Measurements from ENCODE around the gene UBE2D2. TPM values are rescaled to one million over a fixed set of nuclear protein-coding genes. Genes with fewer than 3 reads are reported as not detected.
A peak's percentile ranks its signal among the peaks of the same experiment; 100 is the strongest.
"Not testable (repeated sequence)": the region's sequence is repeated elsewhere in the genome, so short reads cannot be mapped to it uniquely, and the experiment has no call there.

The UBE2D2 gene
- total and polyA plus RNA-seq, 4 experiments from 2014 or later, result 160 to 411 (median 255) TPM

- Histone ChIP-seq H3K9me3 (ENCODE audit: control insufficient read depth in 1 of 2, low read length in 2 of 2) (no peaks in the 10 kb centered on the region), H3K36me3 (ENCODE audit: insufficient read depth, low read length) (peaks cover 19% of the 10 kb centered on the region), H3K4me3 (ENCODE audit: low read length in 2 of 2) (no peak overlapping the region), H3K27me3 (ENCODE audit: insufficient read depth, low read length) (no peaks in the 10 kb centered on the region), H3K4me1 (ENCODE audit: insufficient read depth, low read length) (peaks cover 24% of the 10 kb centered on the region), H3K27ac (ENCODE audit: low read depth, low read length) (no peak overlapping the region)
- ChIA-PET POLR2A (ENCODE audit: partially characterized antibody) (interaction anchor here (1.2 kb wide), 1 partner anchor 34 kb away, joined by 4 read pairs; no protein-coding TSS in a partner anchor), CTCF (ENCODE audit: partially characterized antibody) (interaction anchor here (0.7 to 1.6 kb wide), 2 partner anchors 8 to 22 kb away, joined by 3 to 8 read pairs; no protein-coding TSS in a partner anchor)
- DNase-seq, result no peak
- H3K36me3 Mint-ChIP-seq, result peaks cover 11 to 41% of the 10 kb centered on the region in 2 donors
- no peaks in the 10 kb centered on the region for H3K9me3 Mint-ChIP-seq
- no peaks in the 10 kb centered on the region for H3K27me3 Mint-ChIP-seq
- H3K4me3 Mint-ChIP-seq, result no peak overlapping the region
- peaks cover 6 to 32% (median 22%) of the 10 kb centered on the region in 4 donors for H3K4me1 Mint-ChIP-seq
- H3K27ac Mint-ChIP-seq, result peak overlapping the region in 6 of 7 donors; percentile 4 to 73 (median 56)
- intact Hi-C loops (cut with micrococcal nuclease), result loop anchor here (5.0 kb wide), 1 partner anchor 35 kb away; no protein-coding TSS in a partner anchor
These were observed 50.8 kb downstream of the UBE2D2 start for GRCh38 chr5:139611703-139612584.

DNA sequence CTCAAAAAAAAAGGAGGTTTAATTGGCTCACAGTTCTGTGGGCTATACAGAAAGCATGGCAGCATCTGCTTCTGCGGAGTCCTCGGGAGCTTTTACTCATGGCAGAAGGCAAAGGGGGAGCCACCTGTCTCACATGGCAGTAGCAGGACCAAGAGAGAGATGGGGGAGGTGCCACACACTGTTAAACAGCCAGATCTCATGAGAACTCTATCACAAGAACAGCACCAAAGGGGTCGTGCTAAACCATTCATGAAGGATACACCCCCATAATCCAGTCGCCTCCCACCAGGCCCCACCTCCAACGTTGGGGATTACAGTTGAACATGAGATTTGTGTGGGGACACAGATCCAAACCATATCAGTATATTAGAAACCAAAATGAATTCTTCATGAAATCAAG is 58.7 kb downstream of the UBE2D2 start:
- H3K27ac ChIP-seq (ENCODE audit: low read depth, low read length), result no peak overlapping the region
- H3K27me3 ChIP-seq (ENCODE audit: insufficient read depth, low read length), result no peaks in the 10 kb centered on the region
- ChIA-PET CTCF (ENCODE audit: partially characterized antibody) (interaction anchor here (0.6 to 1.5 kb wide), 3 partner anchors 9 to 16 kb away, joined by 3 to 4 read pairs (median 4); no protein-coding TSS in a partner anchor), POLR2A (ENCODE audit: partially characterized antibody) (interaction anchor here (1.1 kb wide), 1 partner anchor 56 kb away, joined by 3 read pairs; no protein-coding TSS in a partner anchor)
- peaks cover 0 to 1% (median 0%) of the 10 kb centered on the region in 8 donors for H3K9me3 Mint-ChIP-seq
- H3K4me1 Mint-ChIP-seq, result peaks cover 0 to 4% (median 2%) of the 10 kb centered on the region in 4 donors
- no peaks in the 10 kb centered on the region for H3K27me3 Mint-ChIP-seq
- peaks cover 46 to 66% of the 10 kb centered on the region in 2 donors for H3K36me3 Mint-ChIP-seq
- no peaks in the 10 kb centered on the region for H3K4me1 ChIP-seq (ENCODE audit: insufficient read depth, low read length)
- DNase-seq, result no peak
- peaks cover 52% of the 10 kb centered on the region for H3K36me3 ChIP-seq (ENCODE audit: insufficient read depth, low read length)
- H3K4me3 ChIP-seq (ENCODE audit: low read length in 2 of 2), result no peak overlapping the region
- H3K9me3 ChIP-seq (ENCODE audit: control insufficient read depth in 1 of 2, low read length in 2 of 2), result no peaks in the 10 kb centered on the region
- H3K27ac Mint-ChIP-seq, result peak overlapping the region in 4 of 7 donors; percentile 5 to 35 (median 30)
- no peak overlapping the region for H3K4me3 Mint-ChIP-seq
- intact Hi-C loops (cut with micrococcal nuclease), result no loop called here

DNA sequence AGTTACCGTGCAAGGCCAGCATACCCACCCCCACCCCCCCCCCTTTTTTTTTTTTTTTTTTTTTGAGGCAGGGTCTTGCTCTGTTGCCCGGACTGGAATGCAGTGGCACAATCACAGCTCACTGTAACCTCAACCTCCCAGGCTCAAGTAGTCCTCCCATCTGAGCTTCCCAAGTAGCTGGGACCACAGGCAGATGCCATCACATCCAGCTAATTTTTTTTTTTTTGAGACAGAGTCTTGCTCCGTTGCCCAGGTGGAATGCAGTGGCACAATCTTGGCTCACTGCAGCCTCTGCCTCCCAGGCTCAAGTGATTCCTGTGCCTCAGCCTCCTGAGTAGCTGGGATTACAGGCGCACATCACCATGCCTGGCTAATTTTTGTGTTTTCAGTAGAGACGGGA is 64.3 kb downstream of the UBE2D2 start:
- CTCF ChIA-PET (ENCODE audit: partially characterized antibody), result interaction anchor here (1.2 to 7.5 kb wide), 2 partner anchors 11 to 39 kb away, joined by 4 to 44 read pairs; no protein-coding TSS in a partner anchor

GRCh38 chr5:139630855-139631254 is 69.7 kb downstream of the UBE2D2 start:
- intact Hi-C loops (cut with micrococcal nuclease), result no loop called here
- Histone ChIP-seq H3K4me3 (ENCODE audit: low read length in 2 of 2) (no peak overlapping the region), H3K4me1 (ENCODE audit: insufficient read depth, low read length) (peaks cover 10% of the 10 kb centered on the region), H3K27me3 (ENCODE audit: insufficient read depth, low read length) (no peaks in the 10 kb centered on the region), H3K36me3 (ENCODE audit: insufficient read depth, low read length) (peaks cover 18% of the 10 kb centered on the region), H3K27ac (ENCODE audit: low read depth, low read length) (no peak overlapping the region), H3K9me3 (ENCODE audit: control insufficient read depth in 1 of 2, low read length in 2 of 2) (no peaks in the 10 kb centered on the region)
- POLR2A ChIA-PET (ENCODE audit: partially characterized antibody), result interaction anchor here (1.5 kb wide), 1 partner anchor 65 kb away, joined by 5 read pairs; no protein-coding TSS in a partner anchor
- no peaks in the 10 kb centered on the region for H3K9me3 Mint-ChIP-seq
- CTCF ChIA-PET (ENCODE audit: partially characterized antibody), result interaction anchor here (0.7 to 8.6 kb wide), 9 partner anchors 8 to 220 kb away, joined by 3 to 151 read pairs (median 6); no protein-coding TSS in a partner anchor
- H3K4me3 Mint-ChIP-seq, result no peak overlapping the region
- no peak for DNase-seq
- peaks cover 10 to 27% (median 20%) of the 10 kb centered on the region in 4 donors for H3K4me1 Mint-ChIP-seq
- H3K27me3 Mint-ChIP-seq, result no peaks in the 10 kb centered on the region
- peaks cover 26 to 46% of the 10 kb centered on the region in 2 donors for H3K36me3 Mint-ChIP-seq
- peak overlapping the region in 2 of 7 donors; percentile 41 to 66 for H3K27ac Mint-ChIP-seq

More for the DNA sequence above, 64.3 kb downstream of the UBE2D2 start:
- intact Hi-C loops (cut with micrococcal nuclease); H3K9me3 Mint-ChIP-seq; H3K27ac ChIP-seq (ENCODE audit: low read depth, low read length); H3K4me1 ChIP-seq (ENCODE audit: insufficient read depth, low read length); H3K27ac Mint-ChIP-seq; H3K27me3 Mint-ChIP-seq; H3K9me3 ChIP-seq (ENCODE audit: control insufficient read depth in 1 of 2, low read length in 2 of 2); DNase-seq; H3K4me1 Mint-ChIP-seq; H3K4me3 ChIP-seq (ENCODE audit: low read length in 2 of 2); H3K27me3 ChIP-seq (ENCODE audit: insufficient read depth, low read length); H3K4me3 Mint-ChIP-seq: not testable (repeated sequence)
- peaks cover 36% of the 10 kb centered on the region for H3K36me3 ChIP-seq (ENCODE audit: insufficient read depth, low read length)
- POLR2A ChIA-PET (ENCODE audit: partially characterized antibody), result interaction anchor here (0.7 kb wide), 2 partner anchors 134 to 167 kb away, joined by 3 read pairs; no protein-coding TSS in a partner anchor
- H3K36me3 Mint-ChIP-seq, result peaks cover 45 to 73% of the 10 kb centered on the region in 2 donors

GRCh38 chr5:139631520-139632165 is 70.5 kb downstream of the UBE2D2 start:
- no peak for DNase-seq
- Mint-ChIP-seq H3K9me3 (no peaks in the 10 kb centered on the region), H3K27me3 (no peaks in the 10 kb centered on the region), H3K36me3 (peaks cover 26 to 39% of the 10 kb centered on the region in 2 donors), H3K4me1 (peaks cover 17 to 35% (median 28%) of the 10 kb centered on the region in 4 donors), H3K27ac (peak overlapping the region in 1 of 7 donors; percentile 29), H3K4me3 (no peak overlapping the region)
- Histone ChIP-seq H3K4me3 (ENCODE audit: low read length in 2 of 2) (no peak overlapping the region), H3K9me3 (ENCODE audit: control insufficient read depth in 1 of 2, low read length in 2 of 2) (no peaks in the 10 kb centered on the region), H3K36me3 (ENCODE audit: insufficient read depth, low read length) (peaks cover 13% of the 10 kb centered on the region), H3K27ac (ENCODE audit: low read depth, low read length) (no peak overlapping the region), H3K4me1 (ENCODE audit: insufficient read depth, low read length) (peaks cover 18% of the 10 kb centered on the region), H3K27me3 (ENCODE audit: insufficient read depth, low read length) (no peaks in the 10 kb centered on the region)
- ChIA-PET CTCF (ENCODE audit: partially characterized antibody) (interaction anchor here (0.8 to 8.6 kb wide), 18 partner anchors 9 to 221 kb away, joined by 3 to 151 read pairs (median 4); no protein-coding TSS in a partner anchor), POLR2A (ENCODE audit: partially characterized antibody) (interaction anchor here (1.2 to 1.5 kb wide), 2 partner anchors 16 to 66 kb away, joined by 3 to 5 read pairs; partner anchors contain the start of gene CXXC5)
- intact Hi-C loops (cut with micrococcal nuclease), result no loop called here

DNA sequence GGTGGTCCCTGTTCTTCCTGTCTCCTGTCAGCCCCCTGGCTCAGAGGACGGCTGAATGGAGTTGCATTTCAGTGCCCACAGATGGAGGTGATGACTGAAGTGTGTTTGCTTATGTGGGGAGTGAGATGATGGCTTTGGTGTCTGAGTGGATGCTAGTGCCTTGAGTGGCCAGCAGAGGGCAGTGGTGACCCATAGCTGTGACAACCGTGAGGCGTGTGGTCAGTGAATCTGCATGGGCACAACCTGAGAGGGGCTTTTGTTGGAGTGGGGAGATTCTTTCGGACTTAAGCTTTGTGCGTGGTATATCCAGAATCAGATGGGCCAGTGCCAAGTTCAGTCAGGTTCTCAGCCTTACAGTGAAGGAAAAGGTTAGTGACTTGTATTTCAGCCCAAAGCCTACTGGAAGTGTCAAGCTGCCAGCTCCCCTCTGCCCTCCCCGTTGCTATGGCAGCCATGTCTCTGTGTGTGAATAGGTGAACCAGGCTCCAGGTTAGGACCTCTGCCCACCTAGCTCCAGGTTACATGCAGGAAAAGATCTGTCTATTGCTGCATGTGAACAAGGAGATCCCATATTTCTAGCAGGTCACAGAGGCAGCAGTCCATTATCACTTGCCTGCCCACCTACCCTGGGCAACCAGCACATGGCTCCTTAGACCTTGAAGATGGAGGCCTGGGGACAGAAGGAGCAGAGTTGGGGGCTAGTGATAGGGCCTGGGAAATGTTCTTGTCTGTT is 72.3 kb downstream of the UBE2D2 start:
- H3K27me3 ChIP-seq (ENCODE audit: insufficient read depth, low read length), result no peaks in the 10 kb centered on the region
- H3K4me1 ChIP-seq (ENCODE audit: insufficient read depth, low read length), result peaks cover 24% of the 10 kb centered on the region
- no peaks in the 10 kb centered on the region for H3K36me3 ChIP-seq (ENCODE audit: insufficient read depth, low read length)
- ChIA-PET CTCF (ENCODE audit: partially characterized antibody) (interaction anchor here (0.5 to 8.6 kb wide), 46 partner anchors 8 to 336 kb away, joined by 3 to 151 read pairs (median 4); partner anchors contain the start of genes CXXC5 and UBE2D2), POLR2A (ENCODE audit: partially characterized antibody) (interaction anchor here (1.0 to 4.7 kb wide), 6 partner anchors 57 to 133 kb away, joined by 3 to 28 read pairs (median 4); no protein-coding TSS in a partner anchor)
- peak; percentile 52 to 66 (median 64) for DNase-seq
- no peak overlapping the region for H3K4me3 ChIP-seq (ENCODE audit: low read length in 2 of 2)
- H3K9me3 ChIP-seq (ENCODE audit: control insufficient read depth in 1 of 2, low read length in 2 of 2), result no peaks in the 10 kb centered on the region
- peak overlapping the region in 6 of 7 donors; percentile 1 to 84 (median 28) for H3K27ac Mint-ChIP-seq
- no peaks in the 10 kb centered on the region for H3K27me3 Mint-ChIP-seq
- H3K4me1 Mint-ChIP-seq, result peaks cover 22 to 42% (median 34%) of the 10 kb centered on the region in 4 donors
- no peaks in the 10 kb centered on the region for H3K9me3 Mint-ChIP-seq
- intact Hi-C loops (cut with micrococcal nuclease), result loop anchor here (1.0 kb wide), 4 partner anchors 57 to 132 kb away; no protein-coding TSS in a partner anchor
- no peak overlapping the region for H3K27ac ChIP-seq (ENCODE audit: low read depth, low read length)
- peaks cover 9 to 21% of the 10 kb centered on the region in 2 donors for H3K36me3 Mint-ChIP-seq
- H3K4me3 Mint-ChIP-seq, result peak overlapping the region in 1 of 8 donors; percentile 4

Measured in CD4-positive, alpha-beta memory T cell (primary cell).